Hematopoietic multipotent progenitor cell treated with erythropoietin and hydrocortisone succinate and interleukin-3 and kit ligand, for 8 days (in vitro differentiated cells): ENCODE results near the gene USP32.
"Not testable (repeated sequence)": the region's sequence is repeated elsewhere in the genome, so short reads cannot be mapped to it uniquely, and the experiment has no call there.

Experiments
- DNase-seq: peaks from one replicate; pipeline ENCODE4 v3.0.0-alpha.2; 2015

The USP32 gene

DNA sequence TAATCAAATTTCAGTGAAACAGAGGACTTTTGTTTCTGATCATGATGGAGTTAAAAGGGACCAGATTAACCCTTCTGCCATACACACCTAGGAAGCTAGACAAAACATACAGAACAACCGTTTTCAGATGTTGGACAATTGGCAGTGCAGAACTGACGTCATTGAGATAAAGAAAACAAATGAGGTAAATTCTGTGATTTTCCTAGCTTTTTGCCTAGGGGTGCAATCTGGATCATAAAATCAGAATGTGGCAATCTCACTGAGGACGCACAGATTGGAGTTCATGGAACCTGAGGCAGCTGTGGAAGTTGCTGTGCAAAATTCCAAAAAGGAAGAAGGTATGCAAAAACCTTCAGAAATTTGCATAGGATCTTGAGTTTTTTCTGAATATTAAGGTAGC is 15.0 kb upstream of the USP32 start:
- DNase-seq = no peak

DNA sequence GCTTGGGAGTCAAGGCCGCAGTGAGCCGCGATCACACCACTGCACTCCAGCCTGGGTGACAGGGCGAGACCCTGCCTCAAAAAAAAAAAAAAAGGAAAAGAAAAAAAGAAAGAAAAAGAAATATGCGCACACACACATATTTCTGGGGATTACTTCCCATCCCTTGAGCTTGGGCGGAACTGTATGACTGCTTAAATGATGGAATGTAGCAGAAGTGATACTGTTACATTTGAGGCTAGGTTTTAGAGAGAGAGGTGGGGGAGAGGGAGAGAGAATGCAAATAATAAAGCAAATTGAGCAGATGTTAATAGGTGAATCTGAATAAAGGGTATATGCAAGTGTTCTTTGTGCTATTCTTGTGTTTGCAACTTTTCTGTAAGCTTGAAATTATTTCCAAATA is 12.0 kb upstream of the USP32 start:
- DNase-seq = no peak

DNA sequence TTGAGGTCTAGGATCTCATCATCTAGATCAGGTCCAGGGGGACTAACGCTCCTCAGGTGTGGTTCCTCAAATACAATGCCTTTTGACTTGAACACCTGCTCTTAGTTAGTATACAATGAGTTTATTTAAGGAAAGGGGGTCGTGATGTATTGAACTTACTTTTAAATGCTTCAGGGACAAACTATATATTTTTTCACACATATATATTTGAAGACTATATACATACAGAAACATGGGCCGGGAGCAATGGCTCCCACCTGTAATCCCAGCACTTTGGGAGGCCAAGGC is 11.5 kb upstream of the USP32 start:
- DNase-seq = no peak

DNA sequence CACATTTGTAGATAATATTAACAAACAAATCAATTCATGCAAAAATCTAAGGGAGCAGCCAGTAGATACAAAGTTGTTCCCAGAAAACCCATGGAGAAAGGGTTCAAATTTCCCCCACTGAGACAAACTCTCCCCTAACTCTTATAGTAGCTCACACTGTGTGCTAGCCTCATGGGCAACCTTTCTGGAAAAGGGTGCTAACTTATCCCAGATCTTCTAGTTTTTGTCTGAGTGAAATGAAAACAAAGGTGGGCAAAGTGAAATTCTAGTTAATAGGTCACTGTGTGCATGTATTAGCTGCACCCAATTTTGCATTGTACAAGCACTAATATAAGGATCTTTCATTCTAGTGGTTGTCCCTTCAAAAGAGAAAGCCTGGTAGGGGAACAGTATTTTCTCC is 9.9 kb upstream of the USP32 start:
- no peak for DNase-seq

DNA sequence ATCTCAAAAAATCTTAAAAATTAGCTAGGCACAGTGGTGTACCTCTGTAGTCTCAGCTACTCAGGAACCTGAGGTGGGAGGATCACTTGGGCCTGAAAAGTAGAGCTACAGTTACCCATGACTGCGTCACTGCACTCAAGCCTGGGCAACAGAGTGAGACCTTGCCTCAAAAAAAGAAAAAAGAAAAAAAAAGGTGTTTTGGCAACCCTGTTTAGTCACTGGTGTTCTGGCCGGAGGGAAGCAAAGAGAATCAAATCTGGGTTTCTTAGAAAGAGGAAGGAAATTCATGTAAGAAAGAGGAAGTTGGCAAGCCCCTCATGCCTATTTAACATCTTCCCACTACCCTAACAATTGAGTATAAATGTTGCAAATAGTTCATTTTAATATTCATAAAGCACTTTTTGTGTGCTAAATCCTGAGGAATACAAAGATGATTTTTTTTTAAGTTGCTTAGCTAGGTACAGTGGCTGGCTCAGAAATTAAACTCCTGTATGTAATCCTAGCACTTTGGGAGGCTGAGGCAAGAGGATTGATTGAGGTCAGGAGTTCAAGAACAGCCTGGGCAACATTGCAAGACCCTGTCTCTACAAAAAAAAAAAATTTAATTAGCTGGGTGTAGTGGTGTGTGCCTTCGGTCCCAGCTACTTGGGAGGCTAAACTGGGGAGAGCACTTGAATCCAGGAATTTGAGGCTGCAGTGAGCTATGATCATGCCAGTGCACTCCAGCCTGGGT is 6.5 kb upstream of the USP32 start:
- DNase-seq = peak; percentile 46

DNA sequence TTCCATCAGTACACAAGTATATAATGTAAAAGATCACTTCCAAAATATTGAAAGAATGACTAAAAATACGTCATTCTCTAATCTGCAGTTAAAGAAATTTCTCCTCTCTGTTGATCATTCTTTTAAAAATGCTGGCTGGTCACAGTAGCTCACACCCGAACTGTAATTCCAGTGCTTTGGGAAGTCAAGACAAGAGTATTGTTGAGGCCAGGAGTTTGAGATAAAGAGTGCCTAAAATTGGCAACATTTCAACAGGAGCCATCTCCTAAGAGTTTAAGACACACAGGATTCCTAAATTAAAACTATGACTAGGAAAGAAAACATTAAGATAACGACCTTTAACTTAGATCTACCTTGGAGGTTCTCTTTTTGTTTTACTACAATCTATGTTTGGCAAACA is 4.5 kb upstream of the USP32 start:
- DNase-seq = peak; percentile 46

DNA sequence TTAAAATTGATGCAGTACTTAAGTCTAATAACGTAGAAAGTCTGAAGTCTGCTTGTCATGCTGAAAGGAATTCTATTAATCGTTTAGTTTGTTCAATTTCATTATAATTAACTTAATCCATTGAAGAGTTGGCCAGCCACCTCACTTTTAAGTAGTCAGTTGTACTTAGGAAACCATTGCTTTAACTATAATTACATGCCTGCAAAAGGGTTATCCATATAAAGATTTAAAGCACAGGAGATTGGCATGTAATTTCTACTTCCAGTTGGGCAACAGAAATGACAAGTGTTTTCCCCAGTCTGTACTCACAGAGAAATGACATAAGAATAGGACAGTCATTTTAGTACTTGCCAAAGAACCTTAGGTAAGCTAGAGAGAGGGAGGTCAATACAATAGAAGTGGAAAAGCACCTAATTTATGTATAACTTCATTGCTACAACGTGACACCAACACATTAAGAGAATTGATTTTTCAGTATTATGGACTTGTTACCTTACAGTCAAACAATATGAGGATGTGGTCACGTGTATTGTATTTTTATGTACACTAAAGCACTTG is 3.7 kb upstream of the USP32 start:
- DNase-seq = no peak

DNA sequence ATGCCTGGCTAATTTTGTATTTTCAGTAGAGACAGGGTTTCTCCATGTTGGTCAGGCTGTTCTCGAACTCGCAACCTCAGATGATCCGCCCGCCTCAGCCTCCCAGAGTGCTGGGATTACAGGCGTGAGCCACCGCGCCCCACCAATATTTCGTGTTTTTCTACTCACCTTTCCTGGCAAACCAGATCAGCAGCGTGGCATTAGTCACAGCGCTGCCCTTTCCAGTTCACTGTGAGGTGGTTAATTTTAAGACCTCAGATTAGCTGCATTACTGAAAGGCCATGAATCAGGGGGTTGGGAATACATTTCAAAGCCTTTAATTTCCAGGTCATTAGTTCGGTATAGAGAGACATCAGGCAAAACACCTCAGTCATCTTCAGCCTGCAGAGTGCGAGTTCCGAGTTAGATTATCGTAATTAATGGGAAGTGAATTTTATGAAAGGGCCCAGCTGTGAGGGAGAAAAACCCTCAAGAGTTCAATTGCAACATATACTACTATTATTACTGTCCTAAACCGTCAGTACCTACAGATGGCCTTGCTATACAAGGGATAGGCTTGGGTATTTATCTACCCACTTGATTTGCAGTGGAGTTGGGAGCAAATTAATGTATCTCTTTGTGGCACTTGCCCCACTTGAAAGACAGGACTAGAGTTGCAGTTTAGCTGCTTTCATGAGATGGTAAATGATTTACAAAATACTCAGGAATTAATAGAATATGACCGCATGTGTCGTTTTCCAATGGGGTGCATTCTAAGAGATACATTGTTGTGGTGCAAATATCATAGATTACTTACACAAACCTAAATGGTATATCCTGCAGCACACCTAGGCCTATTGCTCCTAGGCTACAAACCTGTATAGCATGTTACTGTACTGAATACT is 2.1 kb upstream of the USP32 start:
- DNase-seq = no peak

DNA sequence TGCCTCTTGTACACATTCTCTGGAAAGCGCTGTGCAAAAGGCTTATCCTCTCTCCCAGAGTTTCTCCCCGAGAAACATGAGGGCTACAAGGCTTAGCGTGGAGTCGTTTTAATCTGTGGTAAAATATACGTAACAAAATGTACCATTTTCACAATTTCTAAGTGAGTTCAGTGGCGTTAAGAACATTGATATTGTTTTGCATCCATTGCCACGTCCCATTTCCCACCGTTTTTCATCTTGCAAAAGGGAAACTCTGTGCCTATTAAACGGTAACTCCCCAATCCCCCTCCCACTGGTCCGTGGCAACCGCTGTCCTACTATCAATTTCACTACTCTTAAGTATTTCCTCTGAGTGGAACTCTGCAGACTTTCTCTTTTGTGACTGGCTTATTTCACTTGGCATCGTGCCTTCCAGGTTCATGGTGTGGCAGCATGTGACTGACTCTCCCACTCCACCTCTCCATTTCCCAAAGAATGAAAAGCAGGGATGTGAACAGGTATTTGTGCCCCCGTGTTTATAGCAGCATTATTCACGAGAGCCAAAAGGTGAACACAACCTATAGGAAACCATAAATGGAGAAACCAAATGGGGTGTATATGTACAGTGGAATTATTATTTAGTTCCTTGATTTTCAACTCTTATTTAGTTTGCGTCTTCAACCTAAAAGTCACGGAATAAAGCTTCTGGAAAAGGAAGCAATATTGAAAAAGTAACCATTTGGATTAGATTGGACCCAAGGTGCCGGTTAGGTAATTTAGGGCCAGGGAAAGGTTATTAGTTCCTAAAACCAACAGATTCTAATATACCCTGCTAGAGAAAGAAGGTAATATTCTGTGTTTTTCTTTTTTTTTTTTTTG is 1.1 kb upstream of the USP32 start:
- peak; percentile 87 for DNase-seq

DNA sequence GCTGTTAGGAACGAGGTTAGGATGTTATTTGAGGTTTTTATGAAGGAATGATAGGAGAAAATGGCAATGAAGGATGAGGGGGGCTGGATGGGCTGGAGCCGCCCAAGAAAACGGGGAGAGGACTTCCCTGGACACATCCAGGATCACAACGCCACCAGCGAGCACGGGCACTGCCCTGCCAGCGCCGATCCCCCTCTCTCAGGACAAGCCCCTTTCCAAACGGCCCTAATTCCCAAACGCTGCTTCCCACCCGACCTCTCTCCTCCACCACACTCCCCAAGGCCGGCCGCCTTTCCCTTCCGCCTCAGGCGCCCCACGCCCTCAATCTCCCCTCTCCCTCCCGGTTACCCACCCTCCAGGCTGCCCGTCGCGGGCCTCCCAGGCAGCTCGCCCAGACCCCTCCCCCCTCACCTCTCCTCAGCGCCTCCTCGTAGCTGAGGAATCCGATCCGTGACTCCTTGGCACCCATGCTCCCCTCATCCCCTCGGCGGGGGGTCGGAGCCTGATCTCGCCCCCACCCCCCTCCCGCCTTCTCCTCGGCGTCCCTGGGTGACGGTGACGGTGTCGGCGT is 377 bp downstream of the USP32 start:
- no peak for DNase-seq

DNA sequence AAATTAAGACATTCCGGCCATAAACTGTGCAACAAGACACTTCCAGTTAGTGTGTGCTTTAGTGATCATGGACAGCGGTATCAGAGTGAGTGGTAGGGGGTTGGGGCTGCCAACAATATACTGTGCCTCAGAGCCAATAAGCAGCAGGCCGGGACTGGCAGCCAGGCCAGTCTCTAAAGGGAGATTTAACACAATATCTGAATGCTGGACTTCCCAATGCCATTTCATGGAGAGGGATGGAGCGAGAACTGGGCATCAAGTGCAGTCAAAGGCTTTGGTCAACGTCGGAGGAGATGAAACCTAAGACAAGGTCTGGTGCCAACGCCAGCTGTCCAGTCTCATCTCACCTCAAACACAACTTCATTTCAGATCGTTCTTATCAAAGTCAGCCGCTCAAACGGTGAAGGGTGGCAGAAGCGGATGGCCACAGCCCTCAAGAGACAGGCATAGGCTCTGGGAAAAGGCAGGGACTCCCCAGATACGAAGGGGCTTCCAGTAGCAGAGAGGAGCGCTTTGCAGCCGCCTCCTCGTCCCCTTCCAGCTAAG is 935 bp downstream of the USP32 start:
- peak; percentile 78 for DNase-seq

DNA sequence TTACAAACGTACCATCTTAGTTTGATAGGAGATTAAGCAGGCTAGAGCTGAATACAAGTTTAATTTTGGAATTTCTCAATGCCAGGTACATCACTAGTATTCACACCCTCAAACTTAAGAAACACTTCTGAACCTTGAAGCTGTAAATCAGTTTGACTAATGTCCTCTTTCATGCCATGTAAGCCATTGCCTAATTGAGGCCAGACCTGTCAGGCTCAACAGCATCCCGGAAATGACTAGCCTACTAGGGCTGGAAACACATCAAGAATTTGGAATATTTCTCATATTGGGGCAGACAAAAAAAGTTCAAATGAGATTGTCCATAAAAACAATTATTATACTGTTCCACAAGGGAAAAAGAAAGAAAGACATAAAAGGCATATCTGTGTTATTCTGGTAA is 1.7 kb downstream of the USP32 start:
- DNase-seq = peak; percentile 45

DNA sequence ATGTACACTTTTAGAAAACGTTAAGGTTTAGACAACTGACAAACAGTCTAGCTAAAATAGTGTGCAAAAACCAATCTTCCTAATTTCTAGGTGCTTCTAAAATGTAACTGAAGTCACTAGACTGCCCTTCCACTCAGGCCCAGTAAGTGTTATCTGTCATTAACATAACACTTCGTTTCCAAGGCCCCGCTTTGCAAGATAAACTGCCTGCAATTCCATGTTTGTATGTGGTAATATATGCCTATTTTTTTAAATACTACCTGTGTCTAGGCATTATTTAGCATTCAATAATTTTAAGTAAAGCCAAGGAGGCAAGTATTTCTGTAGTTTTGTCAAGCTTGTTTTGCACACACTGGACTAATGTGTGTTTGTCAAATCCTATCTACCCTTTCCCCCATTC is 3.2 kb downstream of the USP32 start:
- DNase-seq = peak; percentile 91

DNA sequence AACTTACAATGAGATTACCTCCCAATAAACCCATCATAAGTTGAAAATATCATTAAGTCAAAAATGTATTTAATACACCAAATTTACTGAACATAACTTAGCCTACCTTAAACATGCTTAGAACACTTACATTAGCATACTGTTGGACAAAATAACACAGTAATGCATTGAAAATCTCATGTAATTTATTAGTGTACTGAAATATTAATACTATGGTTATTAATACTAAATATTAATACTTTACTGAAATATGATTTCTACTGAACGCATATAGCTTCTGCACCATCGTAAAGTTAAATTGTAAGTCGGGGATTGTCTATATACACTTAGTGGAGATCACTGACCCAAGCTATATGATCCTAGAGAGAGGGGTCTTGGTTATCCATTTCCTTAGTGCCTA is 4.3 kb downstream of the USP32 start:
- no peak for DNase-seq

DNA sequence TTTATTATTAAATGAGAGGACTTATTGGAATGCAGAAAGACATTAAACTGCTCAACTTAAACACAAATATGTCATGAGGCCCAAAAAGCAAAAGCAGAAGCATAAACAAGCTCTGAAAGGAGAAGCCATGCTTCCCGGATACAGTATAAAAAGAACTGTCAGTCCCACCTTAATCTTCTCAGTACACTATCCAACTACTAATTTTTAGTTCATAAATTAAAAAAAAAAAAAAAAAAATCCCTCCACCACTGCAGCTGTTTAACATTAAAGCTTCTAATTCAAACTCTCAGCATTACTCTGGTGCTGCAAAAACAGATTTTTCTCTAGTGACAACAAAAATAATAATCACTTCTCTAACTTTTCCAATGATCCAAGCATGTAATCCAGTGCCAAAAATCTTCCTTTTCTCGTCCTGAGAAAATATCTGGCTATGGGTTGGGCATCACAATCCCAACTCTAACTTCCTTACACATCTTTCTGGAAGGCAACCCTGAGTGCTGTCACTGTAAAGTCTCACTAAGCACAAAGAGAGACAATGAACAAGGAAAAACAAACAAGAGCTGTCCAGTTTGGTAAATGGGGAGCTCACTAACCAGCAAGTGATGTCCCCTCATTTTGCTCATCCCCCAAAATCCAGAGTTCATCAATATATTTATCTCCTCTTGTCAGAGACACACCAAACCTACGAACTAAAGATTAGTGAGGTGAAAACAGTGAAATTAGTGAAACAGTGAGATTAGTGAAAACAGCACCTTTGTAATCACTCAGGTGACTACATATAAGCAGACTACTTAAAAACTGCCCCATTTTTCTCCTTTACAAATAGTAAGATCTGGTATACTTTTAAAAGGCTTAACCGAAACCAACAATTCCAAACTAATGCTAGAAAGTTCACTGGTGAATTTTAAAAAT is 5.5 kb downstream of the USP32 start:
- no peak for DNase-seq

DNA sequence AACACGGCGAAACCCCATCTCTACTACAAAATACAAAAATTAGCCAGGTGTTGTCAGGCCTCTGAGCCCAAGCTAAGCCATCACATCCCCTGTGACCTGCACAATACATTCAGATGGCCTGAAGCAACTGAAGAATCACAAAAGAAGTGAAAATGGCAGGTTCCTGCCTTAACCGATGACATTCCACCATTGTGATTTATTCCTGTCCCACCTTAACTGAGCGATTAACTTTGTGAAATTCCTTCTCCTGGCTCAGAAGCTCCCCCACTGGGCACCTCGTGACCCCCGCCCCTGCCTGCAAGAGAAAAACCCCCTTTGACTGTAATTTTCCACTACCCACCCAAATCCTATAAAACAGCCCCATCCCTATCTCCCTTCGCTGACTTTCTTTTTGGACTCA is 7.0 kb downstream of the USP32 start:
- DNase-seq = not testable (repeated sequence)

DNA sequence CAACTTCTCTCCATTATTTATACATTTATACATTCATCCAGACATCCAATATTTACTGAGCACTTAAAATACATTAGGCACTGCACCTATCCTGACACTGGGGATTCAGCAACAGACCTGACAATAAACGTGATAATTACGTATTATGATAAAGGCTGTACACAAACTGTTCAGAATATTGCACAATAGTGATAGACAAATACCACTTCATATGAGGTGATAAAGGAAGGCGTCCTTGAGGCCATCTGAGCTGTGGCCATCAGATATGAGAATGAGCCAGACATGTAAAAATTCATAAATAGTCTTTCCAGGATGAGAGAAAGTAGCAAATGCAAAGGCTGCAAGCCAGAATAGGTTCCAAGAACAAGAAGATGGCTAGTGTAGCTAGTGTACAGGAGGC is 8.6 kb downstream of the USP32 start:
- peak; percentile 70 for DNase-seq

DNA sequence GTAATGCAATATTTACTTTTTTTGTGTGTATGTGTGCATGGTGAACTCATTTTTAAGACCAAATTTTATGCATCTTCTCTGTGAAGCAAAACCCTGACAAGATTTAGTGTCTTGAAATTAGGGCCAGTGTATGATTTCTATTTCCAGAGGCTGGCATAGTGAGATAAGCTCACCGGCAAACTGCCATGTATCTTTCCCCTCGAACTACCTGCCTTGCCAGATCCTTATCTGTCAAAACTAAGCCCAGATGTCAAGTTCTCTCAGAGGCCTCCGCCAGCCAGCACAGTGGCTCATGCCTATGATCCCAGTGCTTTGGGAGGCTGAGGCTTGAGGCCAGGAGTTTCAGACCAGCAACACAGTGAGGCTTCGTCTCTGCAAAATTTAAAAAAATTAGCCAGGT is 10.0 kb downstream of the USP32 start:
- peak; percentile 50 for DNase-seq

DNA sequence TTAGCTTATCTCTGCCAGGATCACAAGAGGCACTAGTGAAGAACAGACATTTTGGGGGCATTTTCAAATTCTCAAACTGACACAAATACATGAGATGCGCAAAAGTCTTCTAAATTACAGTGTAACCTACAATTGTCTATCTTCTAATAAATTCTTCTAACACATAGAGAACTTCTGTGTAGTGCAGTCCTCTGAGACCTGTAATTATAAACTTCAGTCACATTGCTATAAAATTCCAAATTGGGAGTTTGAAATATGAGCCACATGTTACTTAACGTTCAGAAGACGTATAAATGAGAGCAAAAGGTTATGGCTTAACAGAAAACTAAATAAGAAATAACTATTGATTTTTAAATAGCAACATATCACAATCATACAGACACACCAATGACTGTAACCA is 12.5 kb downstream of the USP32 start:
- not testable (repeated sequence) for DNase-seq

DNA sequence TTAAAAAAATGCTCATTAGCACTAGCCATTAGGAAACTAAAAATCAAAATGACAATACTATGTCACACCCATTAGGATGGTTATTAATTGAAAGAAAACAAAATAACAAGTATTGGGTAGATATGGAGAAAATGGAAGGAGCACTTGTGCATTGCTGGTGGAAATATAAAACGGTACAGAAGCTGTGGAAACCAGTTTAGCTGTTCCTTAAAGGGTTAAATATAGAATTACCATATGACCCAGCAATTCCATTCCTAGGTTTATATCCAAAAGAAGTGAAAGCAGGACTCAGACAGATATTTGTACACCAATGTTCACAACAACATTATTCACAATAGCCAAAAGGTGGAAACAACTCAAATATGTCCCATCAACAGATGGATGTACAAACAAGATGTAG is 13.7 kb downstream of the USP32 start:
- not testable (repeated sequence) for DNase-seq

DNA sequence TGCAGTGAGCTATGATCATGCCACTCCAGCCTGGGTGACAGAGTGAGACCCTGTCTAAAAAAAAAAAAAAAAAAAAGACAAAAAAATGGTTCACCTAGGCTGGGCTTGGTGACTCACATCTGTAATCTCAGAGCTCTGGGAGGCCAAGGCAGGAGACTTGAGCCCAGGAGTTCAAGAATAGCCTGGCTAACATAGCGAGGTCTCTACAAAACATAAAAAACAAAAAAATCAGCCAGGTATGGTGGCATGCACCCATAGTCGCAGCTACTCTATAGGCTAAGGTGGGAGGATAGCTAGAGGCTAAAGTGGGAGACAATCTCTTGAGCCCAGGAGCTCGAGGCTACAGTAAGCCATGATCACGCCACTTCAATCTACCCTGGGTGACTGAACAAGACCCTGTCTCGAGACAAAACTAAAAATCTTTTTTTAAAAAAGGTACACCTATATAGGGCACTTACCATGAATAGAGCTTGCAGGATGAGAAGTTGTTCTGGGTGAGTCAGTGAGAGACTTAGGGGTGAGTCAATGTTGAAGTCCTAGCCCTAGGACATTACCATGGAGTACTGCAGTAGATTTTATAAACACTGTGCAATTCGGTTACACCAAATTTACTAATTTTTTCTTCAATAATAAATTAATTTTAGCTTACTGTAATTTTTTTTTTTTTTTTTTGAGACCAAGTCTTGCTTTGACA is 19.0 kb downstream of the USP32 start:
- DNase-seq = no peak
